ENCODE results near the gene TREH. TPM values are rescaled to one million over a fixed set of nuclear protein-coding genes. Genes with fewer than 3 reads are reported as not detected.
A peak's percentile ranks its signal among the peaks of the same experiment; 100 is the strongest.

The TREH gene
- total RNA-seq, 1 experiment from 2014 or later, result not detected

DNA sequence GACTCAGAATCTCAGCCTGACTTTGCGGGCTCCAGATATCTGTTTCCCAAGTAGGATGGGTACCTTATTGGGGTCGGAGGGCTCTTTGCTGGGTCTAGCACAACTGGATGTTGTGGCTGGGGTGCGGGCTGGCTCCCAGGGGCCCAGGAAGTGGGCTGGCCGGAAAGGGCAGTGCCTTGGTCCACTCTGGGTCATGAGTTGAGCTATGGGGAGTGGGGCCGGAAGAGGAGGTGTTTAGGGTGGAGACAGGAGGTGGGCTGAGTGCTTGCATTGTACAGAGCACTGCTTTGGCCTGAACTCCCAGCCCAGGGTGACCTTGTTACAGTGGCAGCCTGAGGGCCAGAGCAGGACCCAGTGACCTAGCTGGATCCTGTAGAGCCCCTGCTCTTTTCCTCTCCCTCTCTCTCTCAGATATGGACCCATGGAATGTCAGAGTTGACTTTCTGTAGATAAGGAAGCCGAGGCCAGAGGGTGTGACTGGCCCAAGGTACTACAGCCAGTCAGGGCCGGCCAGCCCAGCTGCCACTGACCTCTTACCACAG, 58.9 kb downstream of the TREH start:
- H3K18ac ChIP-seq (ENCODE audit: insufficient read length, low read depth, low read length), result no peak overlapping the region
- H2BK120ac ChIP-seq (ENCODE audit: low read depth, low read length, poor library complexity, severe bottlenecking), result no peak overlapping the region
- peaks cover 63 to 67% of the 10 kb centered on the region in 2 experiments for H3K4me1 Mint-ChIP-seq
- no peaks in the 10 kb centered on the region for H3K9me3 Mint-ChIP-seq
- H3K9ac ChIP-seq (ENCODE audit: extremely low read depth, insufficient read length, low read length), result no peak overlapping the region
- no peak overlapping the region for H3K56ac ChIP-seq (ENCODE audit: insufficient read length, low read depth, low read length)
- no peak overlapping the region for H3K4ac ChIP-seq (ENCODE audit: low read depth, low read length)
- H4K5ac ChIP-seq (ENCODE audit: insufficient read length, low read depth, low read length), result no peak overlapping the region
- peaks cover 8% of the 10 kb centered on the region; the same call in 1 of the 2 replicates for H3K4me1 ChIP-seq (ENCODE audit: insufficient read depth, low read length)
- no peaks in the 10 kb centered on the region for H3K79me1 ChIP-seq (ENCODE audit: insufficient read depth, low read depth, low read length, poor library complexity, severe bottlenecking)
- H3K4me2 ChIP-seq (ENCODE audit: insufficient read depth, insufficient read length, low read length), result peak overlapping the region; percentile 7
- peaks cover 4 to 18% (median 4%) of the 10 kb centered on the region in 3 experiments; a peak in 6 of 7 replicates for H3K36me3 Mint-ChIP-seq (ENCODE audit: insufficient read depth in 1 of 3, low read depth in 3 of 3)
- no peaks in the 10 kb centered on the region for H4K20me1 ChIP-seq (ENCODE audit: control insufficient read depth, insufficient read depth, insufficient read length)
- H2AK5ac ChIP-seq (ENCODE audit: insufficient read length, low read length), result no peak overlapping the region
- H3K14ac ChIP-seq (ENCODE audit: insufficient read depth, low read length), result peak overlapping the region; percentile 77
- H2BK12ac ChIP-seq (ENCODE audit: insufficient read length, low read depth, low read length), result no peak overlapping the region
- H3K23ac ChIP-seq (ENCODE audit: insufficient read length, low read depth, low read length), result no peak overlapping the region
- no peak overlapping the region for H2BK20ac ChIP-seq (ENCODE audit: low read depth, low read length, poor library complexity, severe bottlenecking)
- no peak overlapping the region for H3K27ac ChIP-seq (ENCODE audit: insufficient read length, low read depth, low read length)
- H3K27me3 ChIP-seq (ENCODE audit: insufficient read depth, low read length), result no peaks in the 10 kb centered on the region; the same call in 1 of the 2 replicates
- TF ChIP-seq, protein P1, sequence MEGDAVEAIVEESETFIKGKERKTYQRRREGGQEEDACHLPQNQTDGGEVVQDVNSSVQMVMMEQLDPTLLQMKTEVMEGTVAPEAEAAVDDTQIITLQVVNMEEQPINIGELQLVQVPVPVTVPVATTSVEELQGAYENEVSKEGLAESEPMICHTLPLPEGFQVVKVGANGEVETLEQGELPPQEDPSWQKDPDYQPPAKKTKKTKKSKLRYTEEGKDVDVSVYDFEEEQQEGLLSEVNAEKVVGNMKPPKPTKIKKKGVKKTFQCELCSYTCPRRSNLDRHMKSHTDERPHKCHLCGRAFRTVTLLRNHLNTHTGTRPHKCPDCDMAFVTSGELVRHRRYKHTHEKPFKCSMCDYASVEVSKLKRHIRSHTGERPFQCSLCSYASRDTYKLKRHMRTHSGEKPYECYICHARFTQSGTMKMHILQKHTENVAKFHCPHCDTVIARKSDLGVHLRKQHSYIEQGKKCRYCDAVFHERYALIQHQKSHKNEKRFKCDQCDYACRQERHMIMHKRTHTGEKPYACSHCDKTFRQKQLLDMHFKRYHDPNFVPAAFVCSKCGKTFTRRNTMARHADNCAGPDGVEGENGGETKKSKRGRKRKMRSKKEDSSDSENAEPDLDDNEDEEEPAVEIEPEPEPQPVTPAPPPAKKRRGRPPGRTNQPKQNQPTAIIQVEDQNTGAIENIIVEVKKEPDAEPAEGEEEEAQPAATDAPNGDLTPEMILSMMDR (conservative IDR thresholded peaks at IDR 0.05), result no peak
- H3T11ph ChIP-seq (ENCODE audit: low read length), result no peak overlapping the region
- H3K4me3 Mint-ChIP-seq, result peak overlapping the region; percentile 81 to 89
- no peak overlapping the region for H2AFZ ChIP-seq (ENCODE audit: low read length)
- no peaks in the 10 kb centered on the region for H3K27me3 Mint-ChIP-seq (ENCODE audit: low read depth)
- H4K8ac ChIP-seq (replicated peaks; ENCODE audit: insufficient read length, low read depth, low read length), result no peak overlapping the region
- no peak overlapping the region for H4K91ac ChIP-seq (ENCODE audit: insufficient read length, low read depth, low read length)
- H2BK5ac ChIP-seq (ENCODE audit: insufficient read length, low read length), result no peak overlapping the region
- WGBS (ENCODE audit: extremely low coverage, insufficient read length, low lambda C conversion rate), result no CpG with 5 or more reads among the region's 7 CpGs
- no peak overlapping the region for H2BK15ac ChIP-seq (ENCODE audit: low read depth, low read length)
- peaks cover 9% of the 10 kb centered on the region for H3K23me2 ChIP-seq (ENCODE audit: insufficient read length, low read depth, low read length, poor library complexity, severe bottlenecking)
- no peaks in the 10 kb centered on the region for H3K9me3 ChIP-seq (ENCODE audit: control insufficient read depth, low read depth, low read length)
- no peaks in the 10 kb centered on the region; the same call in 1 of the 2 replicates for H3K79me2 ChIP-seq (ENCODE audit: insufficient read depth, low read length)
- DNase-seq, result peak; percentile 50
- H3K27ac Mint-ChIP-seq, result peak overlapping the region; percentile 31 to 92 (median 83); a peak in 5 of 7 replicates

Measured in H9 (cell line).